Activated CD4-positive, alpha-beta memory T cell treated with anti-CD3 and anti-CD28 coated beads for 36 hours (primary cell): ENCODE data around the gene CD8B. TPM values are rescaled to one million over a fixed set of nuclear protein-coding genes. Genes with fewer than 3 reads are reported as not detected.
"Not testable (repeated sequence)": the region's sequence is repeated elsewhere in the genome, so short reads cannot be mapped to it uniquely, and the experiment has no call there.

Source experiments
- CTCF ChIA-PET: fragments of 350-600 bp; sonication (Branson Sonifier 250); formaldehyde crosslinking; loops from one replicate; lab custom pipeline; 2021; ENCODE audit warnings: antibody characterized with exemption, inconsistent platforms; lab: Charles Lee
- POLR2A ChIA-PET: fragments of 350-600 bp; sonication (Branson Sonifier 250); formaldehyde crosslinking; loops from one replicate; lab custom pipeline; 2021; ENCODE audit warnings: antibody characterized with exemption; lab: Charles Lee
- DNase-seq: peaks from one replicate; pipeline ENCODE4 v3.0.0-alpha.2; 2020
- H3K27ac Mint-ChIP-seq: one replicate; pipeline ENCODE4 v1.8.0; 2021; ENCODE audit warnings: mixed read lengths
- H3K27me3 Mint-ChIP-seq: one replicate; pipeline ENCODE4 v1.8.0; 2021; ENCODE audit warnings: mixed read lengths
- H3K36me3 Mint-ChIP-seq: one replicate; pipeline ENCODE4 v1.8.0; 2021; ENCODE audit warnings: mixed read lengths
- H3K4me1 Mint-ChIP-seq: one replicate; pipeline ENCODE4 v1.8.0; 2021; ENCODE audit warnings: low read depth, mixed read lengths
- H3K4me3 Mint-ChIP-seq: one replicate; pipeline ENCODE4 v1.8.0; 2021; ENCODE audit warnings: mild to moderate bottlenecking, mixed read lengths
- H3K9me3 Mint-ChIP-seq: one replicate; pipeline ENCODE4 v1.8.0; 2021; ENCODE audit warnings: mixed read lengths
- intact Hi-C: fragments of 100-400 bp; cut with micrococcal nuclease; formaldehyde crosslinking; loops from one replicate; pipeline ENCODE4 v1.15.1; 2023
- total RNA-seq, 2 experiments: library from RNA; stranded (reverse); gene quantifications; one replicate each; pipeline ENCODE4 v1.2.3, GENCODE V29; 2021

The CD8B gene
- total RNA-seq, 2 experiments from 2014 or later, result 0.57 to 0.87 TPM

- H3K27ac Mint-ChIP-seq, H3K4me3 Mint-ChIP-seq, CTCF ChIA-PET, POLR2A ChIA-PET, H3K4me1 Mint-ChIP-seq, H3K9me3 Mint-ChIP-seq, DNase-seq, intact Hi-C loops, H3K36me3 Mint-ChIP-seq: not testable (repeated sequence)
- peaks cover 13% of the 10 kb centered on the region for H3K27me3 Mint-ChIP-seq
Observed at GRCh38 chr2:86856498-86856897, 5.2 kb downstream of the CD8B start.

GRCh38 chr2:86855981-86856380 lies 5.7 kb downstream of the CD8B start:
- H3K4me1 Mint-ChIP-seq, H3K27me3 Mint-ChIP-seq, H3K36me3 Mint-ChIP-seq, intact Hi-C loops, CTCF ChIA-PET, DNase-seq, POLR2A ChIA-PET, H3K4me3 Mint-ChIP-seq, H3K9me3 Mint-ChIP-seq, H3K27ac Mint-ChIP-seq: not testable (repeated sequence)

- H3K4me3 Mint-ChIP-seq, DNase-seq, H3K36me3 Mint-ChIP-seq, CTCF ChIA-PET, POLR2A ChIA-PET, H3K9me3 Mint-ChIP-seq, H3K27me3 Mint-ChIP-seq, intact Hi-C loops, H3K4me1 Mint-ChIP-seq, H3K27ac Mint-ChIP-seq: not testable (repeated sequence)
Observed at GRCh38 chr2:86851581-86851980, 10.1 kb downstream of the CD8B start.

GRCh38 chr2:86842607-86843234 lies 19.0 kb downstream of the CD8B start:
- CTCF ChIA-PET, H3K27me3 Mint-ChIP-seq, intact Hi-C loops, H3K9me3 Mint-ChIP-seq, H3K27ac Mint-ChIP-seq, H3K36me3 Mint-ChIP-seq, H3K4me3 Mint-ChIP-seq, DNase-seq, POLR2A ChIA-PET: not testable (repeated sequence)
- H3K4me1 Mint-ChIP-seq, result peaks cover 15% of the 10 kb centered on the region

- H3K9me3 Mint-ChIP-seq, CTCF ChIA-PET, H3K27me3 Mint-ChIP-seq, H3K36me3 Mint-ChIP-seq, H3K4me3 Mint-ChIP-seq, intact Hi-C loops, DNase-seq, H3K27ac Mint-ChIP-seq, POLR2A ChIA-PET: not testable (repeated sequence)
- peaks cover 26% of the 10 kb centered on the region for H3K4me1 Mint-ChIP-seq
Observed at GRCh38 chr2:86841330-86841729, 20.4 kb downstream of the CD8B start.

- H3K36me3 Mint-ChIP-seq, H3K27me3 Mint-ChIP-seq, H3K27ac Mint-ChIP-seq, CTCF ChIA-PET, intact Hi-C loops, POLR2A ChIA-PET, H3K4me3 Mint-ChIP-seq, DNase-seq, H3K9me3 Mint-ChIP-seq: not testable (repeated sequence)
- H3K4me1 Mint-ChIP-seq, result peaks cover 26% of the 10 kb centered on the region
Observed at GRCh38 chr2:86839871-86840548, 21.7 kb downstream of the CD8B start.

GRCh38 chr2:86839455-86839854 lies 22.2 kb downstream of the CD8B start:
- H3K9me3 Mint-ChIP-seq, H3K36me3 Mint-ChIP-seq, CTCF ChIA-PET, DNase-seq, H3K27ac Mint-ChIP-seq, H3K27me3 Mint-ChIP-seq, intact Hi-C loops, POLR2A ChIA-PET, H3K4me3 Mint-ChIP-seq: not testable (repeated sequence)
- H3K4me1 Mint-ChIP-seq, result peaks cover 26% of the 10 kb centered on the region

- CTCF ChIA-PET, H3K36me3 Mint-ChIP-seq: not testable (repeated sequence)
Observed at GRCh38 chr2:86837714-86838113, 24.0 kb downstream of the CD8B start.

GRCh38 chr2:86836915-86837695 lies 24.6 kb downstream of the CD8B start:
- intact Hi-C loops, CTCF ChIA-PET, H3K4me3 Mint-ChIP-seq, POLR2A ChIA-PET, H3K27me3 Mint-ChIP-seq, H3K36me3 Mint-ChIP-seq, H3K9me3 Mint-ChIP-seq: not testable (repeated sequence)
- DNase-seq, result peak; percentile 79
- Mint-ChIP-seq H3K4me1 (peaks cover 24% of the 10 kb centered on the region), H3K27ac (peak overlapping the region; percentile 45)

More at GRCh38 chr2:86837714-86838113, 24.0 kb downstream of the CD8B start:
- H3K27me3 Mint-ChIP-seq, H3K9me3 Mint-ChIP-seq, H3K27ac Mint-ChIP-seq, intact Hi-C loops, POLR2A ChIA-PET, H3K4me3 Mint-ChIP-seq: not testable (repeated sequence)
- peak; percentile 12 for DNase-seq
- H3K4me1 Mint-ChIP-seq, result peaks cover 29% of the 10 kb centered on the region

- peaks cover 11% of the 10 kb centered on the region for H3K27me3 Mint-ChIP-seq
- CTCF ChIA-PET, H3K27ac Mint-ChIP-seq, H3K4me3 Mint-ChIP-seq, H3K36me3 Mint-ChIP-seq, POLR2A ChIA-PET, DNase-seq, intact Hi-C loops, H3K9me3 Mint-ChIP-seq: not testable (repeated sequence)
- H3K4me1 Mint-ChIP-seq, result peaks cover 18% of the 10 kb centered on the region
Observed at GRCh38 chr2:86835548-86835889, 26.2 kb downstream of the CD8B start.

GRCh38 chr2:86833315-86833714 lies 28.4 kb downstream of the CD8B start:
- ChIA-PET CTCF (no interaction called here), POLR2A (no interaction called here)
- Mint-ChIP-seq H3K4me3 (no peak overlapping the region), H3K27ac (no peak overlapping the region), H3K4me1 (peaks cover 18% of the 10 kb centered on the region), H3K27me3 (peaks cover 11% of the 10 kb centered on the region), H3K9me3 (no peaks in the 10 kb centered on the region), H3K36me3 (no peaks in the 10 kb centered on the region)
- no peak for DNase-seq
- intact Hi-C loops, result no loop called here

GRCh38 chr2:86832334-86833096 lies 29.2 kb downstream of the CD8B start:
- POLR2A ChIA-PET, result no interaction called here
- H3K9me3 Mint-ChIP-seq, result no peaks in the 10 kb centered on the region
- intact Hi-C loops, result no loop called here
- H3K27me3 Mint-ChIP-seq, result peaks cover 11% of the 10 kb centered on the region
- H3K4me3 Mint-ChIP-seq, result no peak overlapping the region
- DNase-seq, result no peak
- H3K27ac Mint-ChIP-seq, result no peak overlapping the region
- H3K4me1 Mint-ChIP-seq, result peaks cover 12% of the 10 kb centered on the region
- CTCF ChIA-PET, result no interaction called here
- H3K36me3 Mint-ChIP-seq, result no peaks in the 10 kb centered on the region
